Liver (tissue), 9 donors: ENCODE measurements around the gene SP140L. TPM values are rescaled to one million over a fixed set of nuclear protein-coding genes. Genes with fewer than 3 reads are reported as not detected.

Source experiments
- DNase-seq: peaks from one replicate; pipeline ENCODE4 v3.0.0-alpha.2; 2017; ENCODE audit warnings: low spot score
- H3K27ac ChIP-seq, 2 donors: one replicate each; pipeline ENCODE4 v1.7.0; 2013; ENCODE audit warnings: inconsistent platforms in 2 of 2, low read length in 2 of 2, control low read depth in 1 of 2, low read depth in 1 of 2, mild to moderate bottlenecking in 1 of 2
- H3K27me3 ChIP-seq, 4 donors: one replicate each; pipeline versions ENCODE4 v1.6.1 to v1.7.0; 2013; ENCODE audit warnings: low read length in 3 of 4, inconsistent platforms in 1 of 4, mild to moderate bottlenecking in 1 of 4, moderate library complexity in 1 of 4; ENCODE audit not compliant: control insufficient read depth in 4 of 4, insufficient read depth in 4 of 4
- H3K36me3 ChIP-seq, 4 donors: one replicate each; pipeline versions ENCODE4 v1.6.1 to v1.7.0; 2013; ENCODE audit warnings: low read length in 3 of 4, mild to moderate bottlenecking in 3 of 4, low read depth in 1 of 4, moderate library complexity in 1 of 4; ENCODE audit not compliant: control insufficient read depth in 4 of 4, insufficient read depth in 3 of 4
- H3K4me1 ChIP-seq, 4 donors: one replicate each; pipeline versions ENCODE4 v1.6.1 to v1.7.0; 2013; ENCODE audit warnings: low read length in 3 of 4, mild to moderate bottlenecking in 3 of 4, moderate library complexity in 1 of 4; ENCODE audit not compliant: control insufficient read depth in 4 of 4, insufficient read depth in 4 of 4
- H3K4me3 ChIP-seq, 3 donors: one replicate each; pipeline versions ENCODE4 v1.6.1 to v1.7.0; 2013; ENCODE audit warnings: low read length in 3 of 3, control low read depth in 1 of 3, low read depth in 1 of 3, mild to moderate bottlenecking in 1 of 3
- H3K9ac ChIP-seq, 2 donors: one replicate each; pipeline ENCODE4 v1.7.0; 2013; ENCODE audit warnings: low read length in 2 of 2, mild to moderate bottlenecking in 2 of 2, moderate library complexity in 2 of 2, control low read depth in 1 of 2, low read depth in 1 of 2
- H3K9me3 ChIP-seq, 4 donors: one replicate each; pipeline versions ENCODE4 v1.6.1 to v1.7.0; 2013; ENCODE audit warnings: low read length in 3 of 4; ENCODE audit not compliant: control insufficient read depth in 4 of 4
- ATF3 ChIP-seq: IDR thresholded peaks from 2 replicates; pipeline ENCODE4 v1.6.1; 2016; ENCODE audit warnings: antibody characterized with exemption
- CTCF ChIP-seq: fragments of 150-350 bp; IDR thresholded peaks from 2 replicates; pipeline ENCODE4 v1.5.1; 2017; ENCODE audit warnings: improper control_type of control experiment, low read depth, low read length; ENCODE audit not compliant: missing input control
- EGR1 ChIP-seq, 2 donors: IDR thresholded peaks; 2 replicates each; pipeline ENCODE4 v1.6.1; 2016 to 2018; ENCODE audit warnings: antibody characterized with exemption in 2 of 2, low read depth in 2 of 2
- FOXA2 ChIP-seq: IDR thresholded peaks from 2 replicates; pipeline ENCODE4 v1.6.1; 2016; ENCODE audit warnings: antibody characterized with exemption
- GABPA ChIP-seq, 2 donors: IDR thresholded peaks in 1 of 2; conservative IDR thresholded peaks in 1 of 2; 2 replicates each; pipeline ENCODE4 v1.6.1; 2016; ENCODE audit warnings: antibody characterized with exemption in 2 of 2, mild to moderate bottlenecking in 1 of 2, moderate library complexity in 1 of 2
- HNF4G ChIP-seq: IDR thresholded peaks from 2 replicates; pipeline ENCODE4 v1.6.1; 2016; ENCODE audit warnings: antibody characterized with exemption
- MAX ChIP-seq: IDR thresholded peaks from 2 replicates; pipeline ENCODE4 v1.6.1; 2016; ENCODE audit warnings: antibody characterized with exemption
- RAD21 ChIP-seq, 2 donors: IDR thresholded peaks; 2 replicates each; pipeline ENCODE4 v1.6.1; 2016; ENCODE audit warnings: antibody characterized with exemption in 2 of 2, mild to moderate bottlenecking in 2 of 2
- SP1 ChIP-seq: IDR thresholded peaks from 2 replicates; pipeline ENCODE4 v1.6.1; 2018; ENCODE audit warnings: antibody characterized with exemption, mild to moderate bottlenecking
- YY1 ChIP-seq: IDR thresholded peaks from 2 replicates; pipeline ENCODE4 v1.6.1; 2016; ENCODE audit warnings: antibody characterized with exemption, mild to moderate bottlenecking
- ZBTB33 ChIP-seq: IDR thresholded peaks from 2 replicates; pipeline ENCODE4 v1.6.1; 2016; ENCODE audit warnings: antibody characterized with exemption
- WGBS: extraction: QIAGEN DNeasy Blood & Tissue Kit; methylation state at CpG from one replicate; pipeline ENCODE4 v1.1.7; 2013; 5-methylcytosine and 5-hydroxymethylcytosine counted together
- polyA plus RNA-seq, 2 donors: library from polyadenylated mRNA; stranded (reverse) in 1 of 2; unstranded in 1 of 2; fragments of 200-250 nt in 1 of 2; fragments of >200 nt in 1 of 2; fragmentation: Nextera tagmentation in 1 of 2; extraction: Ambion mirVana in 1 of 2; gene quantifications; one replicate each; pipeline versions ENCODE4 v1.2.1 to v1.2.3, GENCODE V29; 2013 to 2015
- total RNA-seq, 2 donors: library from RNA; depleted of rRNA; stranded (reverse); fragments of >200 nt; gene quantifications; one replicate each; pipeline ENCODE4 v1.2.3, GENCODE V29; 2014
- donor health status: healthy.
- donor health status: healthy.
- donor health status: healthy.
- donor health status: healthy.
- donor health status: healthy.

The SP140L gene
- total and polyA plus RNA-seq, 4 donors, result 3.1 to 21.5 (median 6.6) TPM

GRCh38 chr2:230429513-230429912, 102.5 kb downstream of the SP140L start:
- peaks cover 0 to 3% (median 1%) of the 10 kb centered on the region in 4 donors for H3K36me3 ChIP-seq
- no peak for TF ChIP-seq SP1
- TF ChIP-seq ZBTB33, result no peak
- TF ChIP-seq ATF3, result no peak
- TF ChIP-seq EGR1 (IDR thresholded peaks at IDR 0.05; ENCODE audit: low read depth in 2 of 2), result no peak
- no peak for TF ChIP-seq FOXA2
- TF ChIP-seq CTCF, result no peak
- TF ChIP-seq GABPA (IDR thresholded peaks at IDR 0.05 in 1 of 2, conservative IDR thresholded peaks at IDR 0.05 in 1 of 2), result no peak
- TF ChIP-seq YY1, result no peak
- no peak for TF ChIP-seq MAX
- no peak for TF ChIP-seq RAD21 (IDR thresholded peaks at IDR 0.05)
- no peak for DNase-seq
- peaks cover 2 to 20% (median 14%) of the 10 kb centered on the region in 4 donors for H3K4me1 ChIP-seq
- no peak overlapping the region for H3K4me3 ChIP-seq
- no peaks in the 10 kb centered on the region for H3K27me3 ChIP-seq
- H3K9ac ChIP-seq, result no peak overlapping the region
- H3K27ac ChIP-seq, result no peak overlapping the region
- no peaks in the 10 kb centered on the region for H3K9me3 ChIP-seq

GRCh38 chr2:230430957-230431910, 104.2 kb downstream of the SP140L start:
- peaks cover 0 to 3% (median 2%) of the 10 kb centered on the region in 4 donors for H3K9me3 ChIP-seq
- no peak overlapping the region for H3K4me3 ChIP-seq
- H3K27ac ChIP-seq, result no peak overlapping the region
- peaks cover 0 to 3% (median 2%) of the 10 kb centered on the region in 4 donors for H3K36me3 ChIP-seq
- peaks cover 0 to 6% (median 2%) of the 10 kb centered on the region in 4 donors for H3K4me1 ChIP-seq
- H3K9ac ChIP-seq, result no peak overlapping the region
- WGBS, result 100% methylated on average over 1 of the region's 1 CpG
- TF ChIP-seq ZBTB33, result no peak
- no peak for TF ChIP-seq HNF4G
- DNase-seq, result no peak
- H3K27me3 ChIP-seq, result no peaks in the 10 kb centered on the region
